HL-60 (cell line): ENCODE data around the gene GNB1.

Source experiments
- CTCF ChIP-seq: IDR thresholded peaks from one replicate; pipeline ENCODE4 v1.5.1; 2011; ENCODE audit warnings: low read length, control low read depth, inconsistent platforms; ENCODE audit not compliant: insufficient read depth
- REST ChIP-seq: IDR thresholded peaks from 2 replicates; pipeline ENCODE4 v1.6.1; 2012; ENCODE audit warnings: low read depth; ENCODE audit not compliant: insufficient replicate concordance

GRCh38 chr1:1781526-1781903 is 109.4 kb downstream of the GNB1 start:
- TF ChIP-seq CTCF, result no peak
- TF ChIP-seq REST, result no peak
